GM23338 (cell line): ENCODE data around the gene MAPK7. TPM values are rescaled to one million over a fixed set of nuclear protein-coding genes. Genes with fewer than 3 reads are reported as not detected.

Source experiments
- ATAC-seq: fragments of 200-7000 bp; cut with Tn5 transposase; 3 replicates; pipeline ENCODE4 v1.9.1; 2020
- DNase-seq: peaks from one replicate; pipeline ENCODE4 v3.0.0-alpha.2; 2015; ENCODE audit warnings: low spot score
- H2AFZ ChIP-seq: fragments of 200-600 bp; sonication (generic); 2 replicates; pipeline ENCODE4 v1.8.0; 2016; ENCODE audit warnings: antibody characterized with exemption, mild to moderate bottlenecking, moderate library complexity
- H3F3A ChIP-seq: fragments of 200-600 bp; sonication (generic); replicated peaks from 2 replicates; pipeline ENCODE4 v1.8.0; 2017; ENCODE audit warnings: antibody characterized with exemption, mixed run types, low read depth
- H3K27ac ChIP-seq: fragments of 200-600 bp; sonication (generic); 2 replicates; pipeline ENCODE4 v1.6.1; 2016; ENCODE audit warnings: low read depth
- H3K27me3 ChIP-seq: fragments of 200-600 bp; sonication (generic); 2 replicates; pipeline ENCODE4 v1.8.0; 2016; ENCODE audit warnings: mild to moderate bottlenecking, mixed run types, moderate library complexity; ENCODE audit not compliant: insufficient read depth
- H3K36me3 ChIP-seq: fragments of 200-600 bp; sonication (generic); 2 replicates; pipeline ENCODE4 v1.8.0; 2016; ENCODE audit warnings: mild to moderate bottlenecking; ENCODE audit not compliant: insufficient read depth
- H3K4me1 ChIP-seq: fragments of 200-600 bp; sonication (generic); 2 replicates; pipeline ENCODE4 v1.8.0; 2016; ENCODE audit warnings: mild to moderate bottlenecking, moderate library complexity; ENCODE audit not compliant: insufficient read depth
- H3K4me2 ChIP-seq: fragments of 200-600 bp; sonication (generic); 2 replicates; pipeline ENCODE4 v1.7.1; 2017; ENCODE audit warnings: mixed run types
- H3K4me3 ChIP-seq: fragments of 200-600 bp; sonication (generic); 2 replicates; pipeline ENCODE4 v1.6.1; 2016; ENCODE audit warnings: mixed run types
- H3K79me2 ChIP-seq: fragments of 200-600 bp; sonication (generic); replicated peaks from 2 replicates; pipeline ENCODE4 v1.8.0; 2017; ENCODE audit warnings: mild to moderate bottlenecking; ENCODE audit not compliant: insufficient read depth
- H3K9me2 ChIP-seq: fragments of 200-600 bp; sonication (generic); 2 replicates; pipeline ENCODE4 v1.8.0; 2017; ENCODE audit not compliant: insufficient read depth
- H4K20me1 ChIP-seq: fragments of 200-600 bp; sonication (generic); replicated peaks from 2 replicates; pipeline ENCODE4 v1.8.0; 2017; ENCODE audit warnings: mild to moderate bottlenecking; ENCODE audit not compliant: insufficient read depth
- H3K27ac Mint-ChIP-seq: 2 replicates; pipeline ENCODE4 v1.8.0; 2020; ENCODE audit warnings: inconsistent platforms, mild to moderate bottlenecking, moderate library complexity, mixed read lengths
- H3K27me3 Mint-ChIP-seq: 3 replicates; pipeline ENCODE4 v1.8.0; 2022; ENCODE audit warnings: low read depth, mild to moderate bottlenecking, moderate library complexity, mixed read lengths, inconsistent platforms; ENCODE audit not compliant: insufficient read depth, poor library complexity
- H3K36me3 Mint-ChIP-seq: 3 replicates; pipeline ENCODE4 v1.8.0; 2021; ENCODE audit warnings: low read depth, mild to moderate bottlenecking, inconsistent platforms, moderate library complexity, mixed read lengths
- H3K4me1 Mint-ChIP-seq: 3 replicates; pipeline ENCODE4 v1.8.0; 2020; ENCODE audit warnings: mild to moderate bottlenecking, inconsistent platforms, mixed read lengths
- H3K4me3 Mint-ChIP-seq: 3 replicates; pipeline ENCODE4 v1.8.0; 2021; ENCODE audit warnings: moderate library complexity, mild to moderate bottlenecking, inconsistent platforms, mixed read lengths
- H3K9me3 Mint-ChIP-seq: 3 replicates; pipeline ENCODE4 v1.8.0; 2020; ENCODE audit warnings: moderate library complexity, mild to moderate bottlenecking, inconsistent platforms, mixed read lengths
- CREB1 ChIP-seq: fragments of 250-450 bp; sonication (Bioruptor Pico); IDR thresholded peaks from 2 replicates; pipeline ENCODE4 v1.5.0; 2020; ENCODE audit warnings: low read depth, mild to moderate bottlenecking, moderate library complexity
- EZH2 ChIP-seq: fragments of 200-600 bp; sonication (generic); IDR thresholded peaks from one replicate; pipeline ENCODE4 v1.8.0; 2017; ENCODE audit warnings: antibody characterized with exemption, mild to moderate bottlenecking, low read depth; ENCODE audit not compliant: unreplicated experiment
- JUNB ChIP-seq: IDR thresholded peaks from one replicate; pipeline ENCODE4 v1.6.1; 2016; ENCODE audit warnings: antibody characterized with exemption; ENCODE audit not compliant: unreplicated experiment
- ZNF331 ChIP-seq: fragments of 250-450 bp; sonication (Bioruptor Pico); IDR thresholded peaks from 2 replicates; pipeline ENCODE4 v1.5.0; 2020; ENCODE audit warnings: low read depth, mild to moderate bottlenecking, moderate library complexity
- polyA plus RNA-seq: library from polyadenylated mRNA; unstranded; fragments of >200 nt; fragmentation: Nextera tagmentation; extraction: Ambion mirVana; gene quantifications from 2 replicates; pipeline ENCODE4 v1.2.1, GENCODE V29; 2016
- total RNA-seq: library from RNA; depleted of rRNA; stranded (reverse); fragments of >200 nt; shearing (Covaris generic); gene quantifications from 2 replicates; pipeline ENCODE4 v1.2.3, GENCODE V29; 2014
- TF ChIP-seq, protein P1 (sequence below), 2 experiments: fragments of 200-600 bp in 1 of 2; sonication (generic) in 1 of 2; conservative IDR thresholded peaks; 2 replicates each; pipeline versions ENCODE4 v1.5.1 to v1.6.1; 2016 to 2017; ENCODE audit warnings: antibody characterized with exemption in 2 of 2, low read depth in 2 of 2, mild to moderate bottlenecking in 2 of 2, moderate library complexity in 1 of 2
- TF ChIP-seq, protein P2 (sequence below): fragments of 250-450 bp; sonication (Bioruptor Pico); IDR thresholded peaks from 2 replicates; pipeline ENCODE4 v1.5.0; 2020; ENCODE audit warnings: mild to moderate bottlenecking, moderate library complexity
- TF ChIP-seq, protein P3 (sequence below): IDR thresholded peaks from 2 replicates; pipeline ENCODE4 v1.6.1; 2016; ENCODE audit warnings: antibody characterized with exemption
- TF ChIP-seq, protein P4 (sequence below): IDR thresholded peaks from one replicate; pipeline ENCODE4 v1.6.1; 2018; ENCODE audit warnings: antibody characterized with exemption; ENCODE audit not compliant: unreplicated experiment

MAPK7 gene
- total and polyA plus RNA-seq, 2 experiments from 2014 or later: 15.5 to 53.1 TPM

DNA sequence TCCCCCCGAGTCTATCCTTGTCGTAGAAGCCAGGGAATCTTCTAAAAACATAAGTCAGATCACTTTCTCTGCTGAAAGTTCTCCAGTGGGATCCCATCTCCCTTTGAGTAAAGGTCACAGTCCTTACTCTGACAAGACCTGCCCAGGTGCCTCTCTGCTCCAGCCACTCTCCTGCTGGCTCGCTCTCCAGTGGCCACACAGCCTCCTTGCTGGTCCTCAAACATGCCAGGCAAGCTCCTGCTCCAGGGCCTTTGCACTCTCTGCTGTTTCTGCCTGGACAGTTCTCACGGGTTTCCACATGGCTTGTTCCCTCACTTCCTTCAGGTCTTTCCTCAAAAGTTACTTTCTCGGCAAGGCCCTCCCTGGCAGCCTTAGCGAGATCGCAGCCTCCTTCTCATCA, 19.1 kb upstream of the MAPK7 start:
- no peaks in the 10 kb centered on the region for H3F3A ChIP-seq
- ATAC-seq: no peak
- Mint-ChIP-seq H3K36me3 (peaks cover 7% of the 10 kb centered on the region; the same call in 2 of the 3 replicates), H3K27me3 (peaks cover 2% of the 10 kb centered on the region), H3K4me3 (no peak overlapping the region), H3K4me1 (peaks cover 14% of the 10 kb centered on the region), H3K27ac (no peak overlapping the region), H3K9me3 (no peaks in the 10 kb centered on the region)
- no peak overlapping the region for H3K27ac ChIP-seq
- TF ChIP-seq, protein P1, sequence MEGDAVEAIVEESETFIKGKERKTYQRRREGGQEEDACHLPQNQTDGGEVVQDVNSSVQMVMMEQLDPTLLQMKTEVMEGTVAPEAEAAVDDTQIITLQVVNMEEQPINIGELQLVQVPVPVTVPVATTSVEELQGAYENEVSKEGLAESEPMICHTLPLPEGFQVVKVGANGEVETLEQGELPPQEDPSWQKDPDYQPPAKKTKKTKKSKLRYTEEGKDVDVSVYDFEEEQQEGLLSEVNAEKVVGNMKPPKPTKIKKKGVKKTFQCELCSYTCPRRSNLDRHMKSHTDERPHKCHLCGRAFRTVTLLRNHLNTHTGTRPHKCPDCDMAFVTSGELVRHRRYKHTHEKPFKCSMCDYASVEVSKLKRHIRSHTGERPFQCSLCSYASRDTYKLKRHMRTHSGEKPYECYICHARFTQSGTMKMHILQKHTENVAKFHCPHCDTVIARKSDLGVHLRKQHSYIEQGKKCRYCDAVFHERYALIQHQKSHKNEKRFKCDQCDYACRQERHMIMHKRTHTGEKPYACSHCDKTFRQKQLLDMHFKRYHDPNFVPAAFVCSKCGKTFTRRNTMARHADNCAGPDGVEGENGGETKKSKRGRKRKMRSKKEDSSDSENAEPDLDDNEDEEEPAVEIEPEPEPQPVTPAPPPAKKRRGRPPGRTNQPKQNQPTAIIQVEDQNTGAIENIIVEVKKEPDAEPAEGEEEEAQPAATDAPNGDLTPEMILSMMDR (conservative IDR thresholded peaks at IDR 0.05; ENCODE audit: low read depth in 2 of 2): no peak
- TF ChIP-seq ZNF331: no peak
- no peak for TF ChIP-seq EZH2
- TF ChIP-seq CREB1 (CRISPR knock-in tag): no peak
- TF ChIP-seq, protein P2, sequence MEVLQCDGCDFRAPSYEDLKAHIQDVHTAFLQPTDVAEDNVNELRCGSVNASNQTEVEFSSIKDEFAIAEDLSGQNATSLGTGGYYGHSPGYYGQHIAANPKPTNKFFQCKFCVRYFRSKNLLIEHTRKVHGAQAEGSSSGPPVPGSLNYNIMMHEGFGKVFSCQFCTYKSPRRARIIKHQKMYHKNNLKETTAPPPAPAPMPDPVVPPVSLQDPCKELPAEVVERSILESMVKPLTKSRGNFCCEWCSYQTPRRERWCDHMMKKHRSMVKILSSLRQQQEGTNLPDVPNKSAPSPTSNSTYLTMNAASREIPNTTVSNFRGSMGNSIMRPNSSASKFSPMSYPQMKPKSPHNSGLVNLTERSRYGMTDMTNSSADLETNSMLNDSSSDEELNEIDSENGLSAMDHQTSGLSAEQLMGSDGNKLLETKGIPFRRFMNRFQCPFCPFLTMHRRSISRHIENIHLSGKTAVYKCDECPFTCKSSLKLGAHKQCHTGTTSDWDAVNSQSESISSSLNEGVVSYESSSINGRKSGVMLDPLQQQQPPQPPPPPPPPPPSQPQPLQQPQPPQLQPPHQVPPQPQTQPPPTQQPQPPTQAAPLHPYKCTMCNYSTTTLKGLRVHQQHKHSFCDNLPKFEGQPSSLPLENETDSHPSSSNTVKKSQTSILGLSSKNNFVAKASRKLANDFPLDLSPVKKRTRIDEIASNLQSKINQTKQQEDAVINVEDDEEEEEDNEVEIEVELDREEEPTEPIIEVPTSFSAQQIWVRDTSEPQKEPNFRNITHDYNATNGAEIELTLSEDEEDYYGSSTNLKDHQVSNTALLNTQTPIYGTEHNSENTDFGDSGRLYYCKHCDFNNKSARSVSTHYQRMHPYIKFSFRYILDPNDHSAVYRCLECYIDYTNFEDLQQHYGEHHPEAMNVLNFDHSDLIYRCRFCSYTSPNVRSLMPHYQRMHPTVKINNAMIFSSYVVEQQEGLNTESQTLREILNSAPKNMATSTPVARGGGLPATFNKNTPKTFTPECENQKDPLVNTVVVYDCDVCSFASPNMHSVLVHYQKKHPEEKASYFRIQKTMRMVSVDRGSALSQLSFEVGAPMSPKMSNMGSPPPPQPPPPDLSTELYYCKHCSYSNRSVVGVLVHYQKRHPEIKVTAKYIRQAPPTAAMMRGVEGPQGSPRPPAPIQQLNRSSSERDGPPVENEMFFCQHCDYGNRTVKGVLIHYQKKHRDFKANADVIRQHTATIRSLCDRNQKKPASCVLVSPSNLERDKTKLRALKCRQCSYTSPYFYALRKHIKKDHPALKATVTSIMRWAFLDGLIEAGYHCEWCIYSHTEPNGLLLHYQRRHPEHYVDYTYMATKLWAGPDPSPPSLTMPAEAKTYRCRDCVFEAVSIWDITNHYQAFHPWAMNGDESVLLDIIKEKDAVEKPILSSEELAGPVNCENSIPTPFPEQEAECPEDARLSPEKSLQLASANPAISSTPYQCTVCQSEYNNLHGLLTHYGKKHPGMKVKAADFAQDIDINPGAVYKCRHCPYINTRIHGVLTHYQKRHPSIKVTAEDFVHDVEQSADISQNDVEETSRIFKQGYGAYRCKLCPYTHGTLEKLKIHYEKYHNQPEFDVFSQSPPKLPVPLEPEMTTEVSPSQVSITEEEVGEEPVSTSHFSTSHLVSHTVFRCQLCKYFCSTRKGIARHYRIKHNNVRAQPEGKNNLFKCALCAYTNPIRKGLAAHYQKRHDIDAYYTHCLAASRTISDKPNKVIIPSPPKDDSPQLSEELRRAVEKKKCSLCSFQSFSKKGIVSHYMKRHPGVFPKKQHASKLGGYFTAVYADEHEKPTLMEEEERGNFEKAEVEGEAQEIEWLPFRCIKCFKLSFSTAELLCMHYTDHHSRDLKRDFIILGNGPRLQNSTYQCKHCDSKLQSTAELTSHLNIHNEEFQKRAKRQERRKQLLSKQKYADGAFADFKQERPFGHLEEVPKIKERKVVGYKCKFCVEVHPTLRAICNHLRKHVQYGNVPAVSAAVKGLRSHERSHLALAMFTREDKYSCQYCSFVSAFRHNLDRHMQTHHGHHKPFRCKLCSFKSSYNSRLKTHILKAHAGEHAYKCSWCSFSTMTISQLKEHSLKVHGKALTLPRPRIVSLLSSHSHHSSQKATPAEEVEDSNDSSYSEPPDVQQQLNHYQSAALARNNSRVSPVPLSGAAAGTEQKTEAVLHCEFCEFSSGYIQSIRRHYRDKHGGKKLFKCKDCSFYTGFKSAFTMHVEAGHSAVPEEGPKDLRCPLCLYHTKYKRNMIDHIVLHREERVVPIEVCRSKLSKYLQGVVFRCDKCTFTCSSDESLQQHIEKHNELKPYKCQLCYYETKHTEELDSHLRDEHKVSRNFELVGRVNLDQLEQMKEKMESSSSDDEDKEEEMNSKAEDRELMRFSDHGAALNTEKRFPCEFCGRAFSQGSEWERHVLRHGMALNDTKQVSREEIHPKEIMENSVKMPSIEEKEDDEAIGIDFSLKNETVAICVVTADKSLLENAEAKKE: no peak
- no peak for TF ChIP-seq JUNB
- TF ChIP-seq, protein P3, sequence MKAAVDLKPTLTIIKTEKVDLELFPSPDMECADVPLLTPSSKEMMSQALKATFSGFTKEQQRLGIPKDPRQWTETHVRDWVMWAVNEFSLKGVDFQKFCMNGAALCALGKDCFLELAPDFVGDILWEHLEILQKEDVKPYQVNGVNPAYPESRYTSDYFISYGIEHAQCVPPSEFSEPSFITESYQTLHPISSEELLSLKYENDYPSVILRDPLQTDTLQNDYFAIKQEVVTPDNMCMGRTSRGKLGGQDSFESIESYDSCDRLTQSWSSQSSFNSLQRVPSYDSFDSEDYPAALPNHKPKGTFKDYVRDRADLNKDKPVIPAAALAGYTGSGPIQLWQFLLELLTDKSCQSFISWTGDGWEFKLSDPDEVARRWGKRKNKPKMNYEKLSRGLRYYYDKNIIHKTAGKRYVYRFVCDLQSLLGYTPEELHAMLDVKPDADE: no peak
- TF ChIP-seq, protein P4, sequence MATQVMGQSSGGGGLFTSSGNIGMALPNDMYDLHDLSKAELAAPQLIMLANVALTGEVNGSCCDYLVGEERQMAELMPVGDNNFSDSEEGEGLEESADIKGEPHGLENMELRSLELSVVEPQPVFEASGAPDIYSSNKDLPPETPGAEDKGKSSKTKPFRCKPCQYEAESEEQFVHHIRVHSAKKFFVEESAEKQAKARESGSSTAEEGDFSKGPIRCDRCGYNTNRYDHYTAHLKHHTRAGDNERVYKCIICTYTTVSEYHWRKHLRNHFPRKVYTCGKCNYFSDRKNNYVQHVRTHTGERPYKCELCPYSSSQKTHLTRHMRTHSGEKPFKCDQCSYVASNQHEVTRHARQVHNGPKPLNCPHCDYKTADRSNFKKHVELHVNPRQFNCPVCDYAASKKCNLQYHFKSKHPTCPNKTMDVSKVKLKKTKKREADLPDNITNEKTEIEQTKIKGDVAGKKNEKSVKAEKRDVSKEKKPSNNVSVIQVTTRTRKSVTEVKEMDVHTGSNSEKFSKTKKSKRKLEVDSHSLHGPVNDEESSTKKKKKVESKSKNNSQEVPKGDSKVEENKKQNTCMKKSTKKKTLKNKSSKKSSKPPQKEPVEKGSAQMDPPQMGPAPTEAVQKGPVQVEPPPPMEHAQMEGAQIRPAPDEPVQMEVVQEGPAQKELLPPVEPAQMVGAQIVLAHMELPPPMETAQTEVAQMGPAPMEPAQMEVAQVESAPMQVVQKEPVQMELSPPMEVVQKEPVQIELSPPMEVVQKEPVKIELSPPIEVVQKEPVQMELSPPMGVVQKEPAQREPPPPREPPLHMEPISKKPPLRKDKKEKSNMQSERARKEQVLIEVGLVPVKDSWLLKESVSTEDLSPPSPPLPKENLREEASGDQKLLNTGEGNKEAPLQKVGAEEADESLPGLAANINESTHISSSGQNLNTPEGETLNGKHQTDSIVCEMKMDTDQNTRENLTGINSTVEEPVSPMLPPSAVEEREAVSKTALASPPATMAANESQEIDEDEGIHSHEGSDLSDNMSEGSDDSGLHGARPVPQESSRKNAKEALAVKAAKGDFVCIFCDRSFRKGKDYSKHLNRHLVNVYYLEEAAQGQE: no peak
- no peaks in the 10 kb centered on the region for H3K9me2 ChIP-seq
- no peak overlapping the region for H2AFZ ChIP-seq
- no peaks in the 10 kb centered on the region for H3K36me3 ChIP-seq
- H3K4me2 ChIP-seq: no peak overlapping the region
- H4K20me1 ChIP-seq: no peaks in the 10 kb centered on the region; the same call in 1 of the 2 replicates
- H3K79me2 ChIP-seq: no peaks in the 10 kb centered on the region
- no peaks in the 10 kb centered on the region for H3K27me3 ChIP-seq
- no peak overlapping the region for H3K4me3 ChIP-seq
- peaks cover 11% of the 10 kb centered on the region for H3K4me1 ChIP-seq
- DNase-seq: no peak
